Immature natural killer cell (primary cell): ENCODE data around the gene SSH2. TPM values are rescaled to one million over a fixed set of nuclear protein-coding genes. Genes with fewer than 3 reads are reported as not detected.

ENCODE experiments used
- DNase-seq, 3 donors: peaks; one replicate each; pipeline ENCODE4 v3.0.0; 2022; ENCODE audit warnings: mixed read lengths in 1 of 3
- H3K27ac Mint-ChIP-seq, 6 donors: one replicate each; pipeline ENCODE4 v1.8.0; 2020; ENCODE audit warnings: mixed read lengths in 6 of 6, mild to moderate bottlenecking in 5 of 6, inconsistent platforms in 4 of 6, moderate library complexity in 3 of 6
- H3K27me3 Mint-ChIP-seq, 3 donors: one replicate each; pipeline ENCODE4 v1.8.0; 2020 to 2021; ENCODE audit warnings: low read depth in 3 of 3, mild to moderate bottlenecking in 3 of 3, mixed read lengths in 3 of 3, moderate library complexity in 3 of 3, inconsistent platforms in 1 of 3
- H3K36me3 Mint-ChIP-seq, 3 donors: one replicate each; pipeline ENCODE4 v1.8.0; 2020; ENCODE audit warnings: mixed read lengths in 3 of 3, inconsistent platforms in 2 of 3, mild to moderate bottlenecking in 2 of 3
- H3K4me1 Mint-ChIP-seq, 2 donors: one replicate each; pipeline ENCODE4 v1.8.0; 2020; ENCODE audit warnings: inconsistent platforms in 2 of 2, mild to moderate bottlenecking in 2 of 2, mixed read lengths in 2 of 2, moderate library complexity in 1 of 2
- H3K4me3 Mint-ChIP-seq, 5 donors: one replicate each; pipeline ENCODE4 v1.8.0; 2020; ENCODE audit warnings: mild to moderate bottlenecking in 5 of 5, mixed read lengths in 5 of 5, inconsistent platforms in 3 of 5, moderate library complexity in 3 of 5
- H3K9me3 Mint-ChIP-seq, 6 donors: one replicate each; pipeline ENCODE4 v1.8.0; 2020; ENCODE audit warnings: mild to moderate bottlenecking in 6 of 6, mixed read lengths in 6 of 6, inconsistent platforms in 4 of 6, moderate library complexity in 3 of 6
- polyA plus RNA-seq, 3 donors: library from polyadenylated mRNA; unstranded; fragments of 300-500 nt; fragmentation: Illumina TruSeq; gene quantifications; one replicate each; pipeline ENCODE4 v1.2.3, GENCODE V29; 2021

SSH2 gene
- polyA plus RNA-seq, 3 donors from 2014 or later, result 24.2 to 61.5 (median 25.3) TPM

GRCh38 chr17:29717817-29718216, 212.2 kb downstream of the SSH2 start:
- no peak for DNase-seq
- peaks cover 0 to 8% (median 0%) of the 10 kb centered on the region in 3 donors for H3K36me3 Mint-ChIP-seq
- peaks cover 86 to 96% of the 10 kb centered on the region in 2 donors for H3K4me1 Mint-ChIP-seq
- H3K4me3 Mint-ChIP-seq, result no peak overlapping the region
- peaks cover 0 to 2% (median 2%) of the 10 kb centered on the region in 3 donors for H3K27me3 Mint-ChIP-seq
- peak overlapping the region; percentile 22 to 76 (median 52) for H3K27ac Mint-ChIP-seq
- no peaks in the 10 kb centered on the region for H3K9me3 Mint-ChIP-seq

GRCh38 chr17:29716566-29716965, 213.5 kb downstream of the SSH2 start:
- H3K36me3 Mint-ChIP-seq, result peaks cover 0 to 8% (median 6%) of the 10 kb centered on the region in 3 donors
- peaks cover 85 to 96% of the 10 kb centered on the region in 2 donors for H3K4me1 Mint-ChIP-seq
- H3K4me3 Mint-ChIP-seq, result no peak overlapping the region
- H3K27me3 Mint-ChIP-seq, result peaks cover 0 to 7% (median 2%) of the 10 kb centered on the region in 3 donors
- DNase-seq, result no peak
- H3K27ac Mint-ChIP-seq, result peak overlapping the region; percentile 3 to 69 (median 44)
- no peaks in the 10 kb centered on the region for H3K9me3 Mint-ChIP-seq

- DNase-seq, result no peak
- Mint-ChIP-seq H3K27ac (peak overlapping the region; percentile 38 to 88 (median 53)), H3K9me3 (no peaks in the 10 kb centered on the region), H3K27me3 (peaks cover 0 to 7% (median 2%) of the 10 kb centered on the region in 3 donors), H3K4me1 (peaks cover 82 to 96% of the 10 kb centered on the region in 2 donors), H3K4me3 (peak overlapping the region in 1 of 5 donors; percentile 25), H3K36me3 (peaks cover 0 to 8% (median 6%) of the 10 kb centered on the region in 3 donors)
Observed at GRCh38 chr17:29715680-29716079, 214.3 kb downstream of the SSH2 start.

GRCh38 chr17:29714146-29714545, 215.9 kb downstream of the SSH2 start:
- Mint-ChIP-seq H3K27me3 (peaks cover 0 to 7% (median 0%) of the 10 kb centered on the region in 3 donors), H3K4me3 (peak overlapping the region in 4 of 5 donors; percentile 4 to 34 (median 16)), H3K27ac (peak overlapping the region; percentile 70 to 92 (median 90)), H3K9me3 (no peaks in the 10 kb centered on the region), H3K4me1 (peaks cover 83 to 96% of the 10 kb centered on the region in 2 donors), H3K36me3 (peaks cover 0 to 10% (median 5%) of the 10 kb centered on the region in 3 donors)
- DNase-seq, result no peak

- Mint-ChIP-seq H3K4me1 (peaks cover 81 to 96% of the 10 kb centered on the region in 2 donors), H3K27me3 (peaks cover 0 to 7% (median 0%) of the 10 kb centered on the region in 3 donors), H3K4me3 (peak overlapping the region in 3 of 5 donors; percentile 0 to 42 (median 8)), H3K9me3 (no peaks in the 10 kb centered on the region), H3K27ac (peak overlapping the region; percentile 76 to 92 (median 90)), H3K36me3 (peaks cover 0 to 10% (median 5%) of the 10 kb centered on the region in 3 donors)
- no peak for DNase-seq
Observed at GRCh38 chr17:29713626-29714025, 216.4 kb downstream of the SSH2 start.

- Mint-ChIP-seq H3K4me1 (peaks cover 73 to 95% of the 10 kb centered on the region in 2 donors), H3K36me3 (peaks cover 0 to 10% (median 3%) of the 10 kb centered on the region in 3 donors), H3K27ac (peak overlapping the region; percentile 7 to 76 (median 50)), H3K9me3 (no peaks in the 10 kb centered on the region), H3K4me3 (no peak overlapping the region), H3K27me3 (peaks cover 0 to 8% (median 2%) of the 10 kb centered on the region in 3 donors)
- DNase-seq, result no peak
Observed at GRCh38 chr17:29711588-29712385, 218.2 kb downstream of the SSH2 start.

GRCh38 chr17:29710891-29711418, 219.1 kb downstream of the SSH2 start:
- H3K4me3 Mint-ChIP-seq, result no peak overlapping the region
- peaks cover 0 to 10% (median 0%) of the 10 kb centered on the region in 3 donors for H3K36me3 Mint-ChIP-seq
- H3K27me3 Mint-ChIP-seq, result peaks cover 0 to 10% (median 8%) of the 10 kb centered on the region in 3 donors
- no peaks in the 10 kb centered on the region for H3K9me3 Mint-ChIP-seq
- peaks cover 72 to 95% of the 10 kb centered on the region in 2 donors for H3K4me1 Mint-ChIP-seq
- DNase-seq, result no peak
- H3K27ac Mint-ChIP-seq, result peak overlapping the region in 4 of 6 donors; percentile 18 to 79 (median 42)

GRCh38 chr17:29710520-29710884, 219.5 kb downstream of the SSH2 start:
- Mint-ChIP-seq H3K4me1 (peaks cover 72 to 95% of the 10 kb centered on the region in 2 donors), H3K4me3 (no peak overlapping the region), H3K36me3 (peaks cover 0 to 10% (median 0%) of the 10 kb centered on the region in 3 donors), H3K9me3 (no peaks in the 10 kb centered on the region), H3K27ac (peak overlapping the region in 4 of 6 donors; percentile 28 to 79 (median 60)), H3K27me3 (peaks cover 0 to 10% (median 8%) of the 10 kb centered on the region in 3 donors)
- no peak for DNase-seq

- H3K27me3 Mint-ChIP-seq, result peaks cover 0 to 10% (median 8%) of the 10 kb centered on the region in 3 donors
- H3K36me3 Mint-ChIP-seq, result peaks cover 0 to 10% (median 0%) of the 10 kb centered on the region in 3 donors
- DNase-seq, result no peak
- no peak overlapping the region for H3K4me3 Mint-ChIP-seq
- no peaks in the 10 kb centered on the region for H3K9me3 Mint-ChIP-seq
- peaks cover 74 to 95% of the 10 kb centered on the region in 2 donors for H3K4me1 Mint-ChIP-seq
- peak overlapping the region in 5 of 6 donors; percentile 32 to 79 (median 55) for H3K27ac Mint-ChIP-seq
Observed at GRCh38 chr17:29709866-29710519, 220.0 kb downstream of the SSH2 start.

- Mint-ChIP-seq H3K9me3 (no peaks in the 10 kb centered on the region), H3K27ac (peak overlapping the region; percentile 92 to 99 (median 98)), H3K36me3 (peaks cover 0 to 17% (median 5%) of the 10 kb centered on the region in 3 donors), H3K4me1 (peaks cover 75 to 91% of the 10 kb centered on the region in 2 donors), H3K27me3 (peaks cover 0 to 10% (median 8%) of the 10 kb centered on the region in 3 donors), H3K4me3 (peak overlapping the region; percentile 87 to 94 (median 90))
- no peak for DNase-seq
Observed at GRCh38 chr17:29707212-29707571, 222.8 kb downstream of the SSH2 start.

GRCh38 chr17:29706045-29706431, 224.0 kb downstream of the SSH2 start:
- DNase-seq, result no peak
- H3K4me1 Mint-ChIP-seq, result peaks cover 66 to 79% of the 10 kb centered on the region in 2 donors
- peak overlapping the region; percentile 92 to 99 (median 98) for H3K27ac Mint-ChIP-seq
- H3K36me3 Mint-ChIP-seq, result peaks cover 0 to 11% (median 5%) of the 10 kb centered on the region in 3 donors
- peaks cover 0 to 8% (median 4%) of the 10 kb centered on the region in 3 donors for H3K27me3 Mint-ChIP-seq
- H3K4me3 Mint-ChIP-seq, result peak overlapping the region; percentile 87 to 94 (median 90)
- H3K9me3 Mint-ChIP-seq, result no peaks in the 10 kb centered on the region

- Mint-ChIP-seq H3K36me3 (peaks cover 3 to 14% (median 7%) of the 10 kb centered on the region in 3 donors), H3K9me3 (no peaks in the 10 kb centered on the region), H3K27ac (peak overlapping the region; percentile 92 to 99 (median 98)), H3K4me3 (peak overlapping the region; percentile 50 to 94 (median 72)), H3K4me1 (peaks cover 62 to 76% of the 10 kb centered on the region in 2 donors), H3K27me3 (peaks cover 0 to 8% (median 4%) of the 10 kb centered on the region in 3 donors)
- no peak for DNase-seq
Observed at GRCh38 chr17:29705386-29705785, 224.6 kb downstream of the SSH2 start.

GRCh38 chr17:29699283-29699682, 230.7 kb downstream of the SSH2 start:
- Mint-ChIP-seq H3K9me3 (no peaks in the 10 kb centered on the region), H3K27me3 (peaks cover 0 to 1% (median 0%) of the 10 kb centered on the region in 3 donors), H3K27ac (peak overlapping the region; percentile 63 to 93 (median 86)), H3K4me1 (peaks cover 60 to 69% of the 10 kb centered on the region in 2 donors), H3K36me3 (peaks cover 12 to 30% (median 20%) of the 10 kb centered on the region in 3 donors), H3K4me3 (peak overlapping the region in 4 of 5 donors; percentile 8 to 82 (median 56))
- DNase-seq, result no peak
